A549 (cell line): ENCODE data around the gene LLGL2.

ENCODE experiments used
- GATA3 ChIP-seq: IDR thresholded peaks from 2 replicates; pipeline ENCODE4 v1.6.1; 2012; ENCODE audit warnings: borderline replicate concordance
- KDM1A ChIP-seq: fragments of 200-600 bp; sonication (generic); IDR thresholded peaks from 2 replicates; pipeline ENCODE4 v1.6.1; 2016; ENCODE audit warnings: low read depth, mild to moderate bottlenecking
- POLR2A ChIP-seq: IDR thresholded peaks from 2 replicates; pipeline ENCODE4 v1.6.1; 2012; ENCODE audit warnings: mild to moderate bottlenecking, low read length
- TF ChIP-seq, protein P1 (sequence below): fragments of >200 bp; sonication (Bioruptor Twin); formaldehyde crosslinking; IDR thresholded peaks from 3 replicates; pipeline ENCODE4 v1.5.1; 2016

DNA sequence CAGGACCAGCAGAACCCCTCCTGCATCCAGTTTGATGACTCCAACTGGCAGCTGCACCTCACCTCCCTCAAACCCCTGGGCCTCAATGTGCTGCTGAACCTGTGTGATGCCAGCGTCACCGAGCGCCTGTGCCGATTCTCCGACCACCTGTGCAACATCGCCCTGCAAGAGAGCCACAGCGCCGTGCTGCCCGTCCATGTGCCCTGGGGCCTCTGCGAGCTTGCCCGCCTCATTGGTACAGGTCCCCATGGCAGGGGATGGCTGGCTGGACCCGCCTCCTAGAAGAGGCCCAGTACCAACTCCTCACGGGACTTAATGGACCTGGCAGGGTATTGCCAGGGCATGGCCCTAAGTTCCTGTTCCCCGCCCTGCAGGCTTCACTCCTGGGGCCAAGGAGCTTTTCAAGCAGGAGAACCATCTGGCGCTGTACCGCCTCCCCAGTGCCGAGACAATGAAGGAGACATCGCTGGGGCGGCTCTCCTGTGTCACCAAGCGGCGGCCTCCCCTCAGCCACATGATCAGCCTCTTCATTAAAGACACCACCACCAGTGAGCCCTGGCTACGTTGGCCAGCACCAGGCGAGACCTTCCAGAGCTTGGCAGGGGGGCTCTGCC, 32.8 kb upstream of the LLGL2 start:
- TF ChIP-seq POLR2A (no peak), KDM1A (no peak), GATA3 (no peak)
- TF ChIP-seq, protein P1, sequence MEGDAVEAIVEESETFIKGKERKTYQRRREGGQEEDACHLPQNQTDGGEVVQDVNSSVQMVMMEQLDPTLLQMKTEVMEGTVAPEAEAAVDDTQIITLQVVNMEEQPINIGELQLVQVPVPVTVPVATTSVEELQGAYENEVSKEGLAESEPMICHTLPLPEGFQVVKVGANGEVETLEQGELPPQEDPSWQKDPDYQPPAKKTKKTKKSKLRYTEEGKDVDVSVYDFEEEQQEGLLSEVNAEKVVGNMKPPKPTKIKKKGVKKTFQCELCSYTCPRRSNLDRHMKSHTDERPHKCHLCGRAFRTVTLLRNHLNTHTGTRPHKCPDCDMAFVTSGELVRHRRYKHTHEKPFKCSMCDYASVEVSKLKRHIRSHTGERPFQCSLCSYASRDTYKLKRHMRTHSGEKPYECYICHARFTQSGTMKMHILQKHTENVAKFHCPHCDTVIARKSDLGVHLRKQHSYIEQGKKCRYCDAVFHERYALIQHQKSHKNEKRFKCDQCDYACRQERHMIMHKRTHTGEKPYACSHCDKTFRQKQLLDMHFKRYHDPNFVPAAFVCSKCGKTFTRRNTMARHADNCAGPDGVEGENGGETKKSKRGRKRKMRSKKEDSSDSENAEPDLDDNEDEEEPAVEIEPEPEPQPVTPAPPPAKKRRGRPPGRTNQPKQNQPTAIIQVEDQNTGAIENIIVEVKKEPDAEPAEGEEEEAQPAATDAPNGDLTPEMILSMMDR: no peak
